Measurements from ENCODE around the gene STOX2. TPM values are rescaled to one million over a fixed set of nuclear protein-coding genes. Genes with fewer than 3 reads are reported as not detected.

STOX2 gene
- polyA plus RNA-seq, 1 donor from 2014 or later: 26.1 TPM

GRCh38 chr4:183885205-183885720 lies 19.8 kb upstream of the STOX2 start:
- no peaks in the 10 kb centered on the region for H3K27me3 ChIP-seq (ENCODE audit: insufficient read depth, low read depth, low read length)
- H3K9ac ChIP-seq (ENCODE audit: low read length): no peak overlapping the region
- no peak overlapping the region for H3K4me2 ChIP-seq (ENCODE audit: low read length)
- no peaks in the 10 kb centered on the region for H3K79me2 ChIP-seq (replicated peaks; ENCODE audit: insufficient read depth, low read length)
- H3K9me2 ChIP-seq (ENCODE audit: insufficient read depth, low read length): no peaks in the 10 kb centered on the region
- H2AFZ ChIP-seq (ENCODE audit: low read depth, low read length): no peak overlapping the region
- no peaks in the 10 kb centered on the region for H4K20me1 ChIP-seq (ENCODE audit: insufficient read depth)
- no peak for TF ChIP-seq MXI1 (conservative IDR thresholded peaks at IDR 0.05; ENCODE audit: poor library complexity, severe bottlenecking)
- no peak for TF ChIP-seq POLR2AphosphoS5 (IDR thresholded peaks at IDR 0.05)
- no peak for TF ChIP-seq SMC3 (conservative IDR thresholded peaks at IDR 0.05; ENCODE audit: poor library complexity)
- TF ChIP-seq EZH2 (IDR thresholded peaks at IDR 0.05; ENCODE audit: borderline replicate concordance, insufficient read depth, low read length, poor library complexity, severe bottlenecking): no peak
- no peak for TF ChIP-seq EP300 (conservative IDR thresholded peaks at IDR 0.05; ENCODE audit: poor library complexity, severe bottlenecking)
- TF ChIP-seq REST (IDR thresholded peaks at IDR 0.05; ENCODE audit: borderline replicate concordance): no peak
- no peak for TF ChIP-seq CTCF (IDR thresholded peaks at IDR 0.05; ENCODE audit: poor library complexity, severe bottlenecking)
- no peak for TF ChIP-seq RAD21 (conservative IDR thresholded peaks at IDR 0.05)
- H3K4me3 ChIP-seq (ENCODE audit: low read length): no peak overlapping the region
- no peaks in the 10 kb centered on the region for H3K36me3 ChIP-seq (ENCODE audit: insufficient read depth, low read length)
- H3K27ac ChIP-seq (ENCODE audit: low read length): no peak overlapping the region
- no peaks in the 10 kb centered on the region for H3K9me3 ChIP-seq (ENCODE audit: low read length)
- no peaks in the 10 kb centered on the region for H3F3A ChIP-seq (ENCODE audit: insufficient read depth, low read length, poor library complexity, severe bottlenecking)

- Histone ChIP-seq H4K20me1 (ENCODE audit: insufficient read depth) (no peaks in the 10 kb centered on the region), H3K9me2 (ENCODE audit: insufficient read depth, low read length) (no peaks in the 10 kb centered on the region), H3K9me3 (ENCODE audit: low read length) (no peaks in the 10 kb centered on the region), H3K4me2 (ENCODE audit: low read length) (no peak overlapping the region), H3K36me3 (ENCODE audit: insufficient read depth, low read length) (no peaks in the 10 kb centered on the region), H3K27me3 (ENCODE audit: insufficient read depth, low read depth, low read length) (no peaks in the 10 kb centered on the region), H3K27ac (ENCODE audit: low read length) (no peak overlapping the region), H3K9ac (ENCODE audit: low read length) (no peak overlapping the region), H2AFZ (ENCODE audit: low read depth, low read length) (no peak overlapping the region), H3F3A (ENCODE audit: insufficient read depth, low read length, poor library complexity, severe bottlenecking) (no peaks in the 10 kb centered on the region), H3K4me3 (ENCODE audit: low read length) (no peak overlapping the region), H3K79me2 (replicated peaks; ENCODE audit: insufficient read depth, low read length) (no peaks in the 10 kb centered on the region)
- no peak for TF ChIP-seq POLR2AphosphoS5 (IDR thresholded peaks at IDR 0.05)
- TF ChIP-seq EZH2 (IDR thresholded peaks at IDR 0.05; ENCODE audit: borderline replicate concordance, insufficient read depth, low read length, poor library complexity, severe bottlenecking): no peak
- no peak for TF ChIP-seq CTCF (IDR thresholded peaks at IDR 0.05; ENCODE audit: poor library complexity, severe bottlenecking)
- TF ChIP-seq TAF1 (IDR thresholded peaks at IDR 0.05; ENCODE audit: low read depth): no peak
- no peak for TF ChIP-seq RAD21 (conservative IDR thresholded peaks at IDR 0.05)
- no peak for TF ChIP-seq EP300 (conservative IDR thresholded peaks at IDR 0.05; ENCODE audit: poor library complexity, severe bottlenecking)
- no peak for TF ChIP-seq SMC3 (conservative IDR thresholded peaks at IDR 0.05; ENCODE audit: poor library complexity)
- no peak for TF ChIP-seq REST (IDR thresholded peaks at IDR 0.05; ENCODE audit: borderline replicate concordance)
- TF ChIP-seq MXI1 (conservative IDR thresholded peaks at IDR 0.05; ENCODE audit: poor library complexity, severe bottlenecking): no peak
Observed at GRCh38 chr4:183887351-183887750, 17.8 kb upstream of the STOX2 start.

Data from neural cell (in vitro differentiated cells).